Panc1 (cell line): ENCODE results near the gene MRPL22. TPM values are rescaled to one million over a fixed set of nuclear protein-coding genes. Genes with fewer than 3 reads are reported as not detected.

Experiments
- ATAC-seq: fragments of 200-7000 bp; cut with Tn5 transposase; 2 replicates; pipeline ENCODE4 v1.9.1; 2020; ENCODE audit warnings: mild to moderate bottlenecking, moderate library complexity
- BruUV-seq: library from RNA; stranded (reverse); fragments of 400-500 nt; replicated peaks from 2 replicates; lab custom pipeline; 2021; lab: Mats Ljungman, UMichigan
- CTCF ChIA-PET: fragments of 300-600 bp; sonication (Branson Sonifier 250); formaldehyde crosslinking; loops from one replicate; lab custom pipeline; 2022; ENCODE audit warnings: antibody characterized with exemption; lab: Charles Lee
- POLR2A ChIA-PET: fragments of 300-600 bp; sonication (Branson Sonifier 250); formaldehyde crosslinking; loops from one replicate; lab custom pipeline; 2022; ENCODE audit warnings: antibody characterized with exemption; lab: Charles Lee
- DNase-seq: peaks from one replicate; pipeline ENCODE4 v3.0.0-alpha.2; 2010; ENCODE audit warnings: low read depth, low spot score
- H3K27ac ChIP-seq: 2 replicates; pipeline ENCODE4 v1.5.1; 2011; ENCODE audit warnings: mild to moderate bottlenecking, low read length, inconsistent platforms
- H3K27me3 ChIP-seq: fragments of 200-500 bp; sonication (Bioruptor generic); 2 replicates; pipeline ENCODE4 v1.6.0; 2014; ENCODE audit warnings: low read length, inconsistent platforms; ENCODE audit not compliant: control insufficient read depth, insufficient read depth
- H3K36me3 ChIP-seq: fragments of 200-500 bp; sonication (Bioruptor generic); 2 replicates; pipeline ENCODE4 v1.5.1; 2014; ENCODE audit warnings: inconsistent platforms, mild to moderate bottlenecking, low read length, moderate library complexity; ENCODE audit not compliant: control insufficient read depth, insufficient read depth
- H3K4me1 ChIP-seq: 2 replicates; pipeline ENCODE4 v1.5.1; 2011; ENCODE audit warnings: inconsistent platforms, mild to moderate bottlenecking, low read length, moderate library complexity; ENCODE audit not compliant: control insufficient read depth, insufficient read depth
- H3K4me3 ChIP-seq, 2 experiments: 2 replicates each; pipeline ENCODE4 v1.5.1; 2011 to 2012; ENCODE audit warnings: low read depth in 2 of 2, low read length in 2 of 2, mild to moderate bottlenecking in 2 of 2, inconsistent platforms in 1 of 2, moderate library complexity in 1 of 2
- H3K9me3 ChIP-seq: fragments of 200-500 bp; sonication (Bioruptor generic); 2 replicates; pipeline ENCODE4 v1.5.1; 2014; ENCODE audit warnings: low read depth, mild to moderate bottlenecking, inconsistent platforms, low read length, moderate library complexity; ENCODE audit not compliant: control insufficient read depth, insufficient read depth
- CTCF ChIP-seq: fragments of 450-650 bp; IDR thresholded peaks from 2 replicates; pipeline ENCODE4 v1.5.1; 2017; ENCODE audit warnings: mild to moderate bottlenecking
- POLR2AphosphoS5 ChIP-seq: IDR thresholded peaks from 2 replicates; pipeline ENCODE4 v1.6.1; 2012; ENCODE audit warnings: mild to moderate bottlenecking, low read depth, low read length, moderate library complexity
- REST ChIP-seq, 2 experiments: IDR thresholded peaks; 2 replicates each; pipeline ENCODE4 v1.6.1; 2011 to 2012; ENCODE audit warnings: low read depth in 2 of 2, control low read depth in 1 of 2, low read length in 1 of 2, mild to moderate bottlenecking in 1 of 2, moderate library complexity in 1 of 2; ENCODE audit not compliant: insufficient read depth in 1 of 2
- SIN3A ChIP-seq: IDR thresholded peaks from 2 replicates; pipeline ENCODE4 v1.6.1; 2012; ENCODE audit warnings: low read depth, mild to moderate bottlenecking, low read length, moderate library complexity, borderline replicate concordance; ENCODE audit not compliant: insufficient read depth
- TCF7L2 ChIP-seq: IDR thresholded peaks from 2 replicates; pipeline ENCODE4 v1.6.1; 2011; ENCODE audit warnings: mild to moderate bottlenecking, low read depth, low read length, inconsistent platforms
- in situ Hi-C: cut with HindIII; loops from 2 replicates; pipeline ENCODE4 v1.10.0; 2016; ENCODE audit warnings: low sequenced_read_pairs, low pct_unique_long_range_greater_than_20kb
- intact Hi-C: fragments of 100-400 bp; cut with micrococcal nuclease; formaldehyde crosslinking; loops from one replicate; pipeline ENCODE4 v1.10.0; 2022; ENCODE audit not compliant: unreplicated experiment
- total RNA-seq: library from RNA; stranded (reverse); gene quantifications from one replicate; pipeline ENCODE4 v1.2.1, GENCODE V29; 2021; ENCODE audit not compliant: unreplicated experiment

MRPL22 gene
- total RNA-seq, 1 experiment from 2014 or later: 61.5 TPM

DNA sequence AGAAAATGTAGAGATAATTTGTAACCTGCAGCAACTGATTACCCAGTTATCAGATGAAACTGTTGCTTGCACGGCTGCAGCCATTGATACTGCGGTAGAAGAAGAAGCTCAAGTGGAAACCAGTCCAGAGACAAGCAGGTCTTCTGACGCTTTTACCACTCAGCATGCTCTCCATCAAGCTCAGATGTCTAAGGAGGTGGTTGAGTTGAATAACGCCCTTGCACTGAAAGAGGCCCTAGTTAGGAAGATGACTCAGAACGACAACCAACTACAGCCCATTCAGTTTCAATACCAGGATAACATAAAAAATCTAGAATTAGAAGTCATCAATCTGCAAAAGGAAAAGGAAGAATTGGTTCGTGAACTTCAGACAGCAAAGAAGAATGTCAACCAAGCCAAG is 74.4 kb downstream of the MRPL22 start:
- ChIA-PET POLR2A (no interaction called here), CTCF (no interaction called here)
- TF ChIP-seq SIN3A (no peak), POLR2AphosphoS5 (no peak), CTCF (no peak), TCF7L2 (no peak)
- Histone ChIP-seq H3K4me3 (no peak overlapping the region), H3K27me3 (peaks cover 4% of the 10 kb centered on the region; the same call in 1 of the 2 replicates), H3K4me1 (no peaks in the 10 kb centered on the region), H3K27ac (no peak overlapping the region), H3K36me3 (no peaks in the 10 kb centered on the region), H3K9me3 (no peaks in the 10 kb centered on the region)
- intact Hi-C loops (no loop called here), in situ Hi-C loops (no loop called here)
- ATAC-seq (no peak), DNase-seq (no peak)
- no TSS peak for BruUV-seq

- no peaks in the 10 kb centered on the region for H3K9me3 ChIP-seq
- no TSS peak for BruUV-seq
- peaks cover 2% of the 10 kb centered on the region; the same call in 1 of the 2 replicates for H3K27me3 ChIP-seq
- H3K4me1 ChIP-seq: no peaks in the 10 kb centered on the region
- no peaks in the 10 kb centered on the region for H3K36me3 ChIP-seq
- ChIA-PET CTCF (no interaction called here), POLR2A (no interaction called here)
- intact Hi-C loops (no loop called here), in situ Hi-C loops (no loop called here)
- ATAC-seq (no peak), DNase-seq (no peak)
- no peak overlapping the region for H3K4me3 ChIP-seq
- no peak overlapping the region for H3K27ac ChIP-seq
- TF ChIP-seq CTCF: no peak
- no peak for TF ChIP-seq SIN3A
- TF ChIP-seq POLR2AphosphoS5: no peak
- no peak for TF ChIP-seq REST (IDR thresholded peaks at IDR 0.05; ENCODE audit: insufficient read depth in 1 of 2, low read depth in 2 of 2, low read length in 1 of 2)
- no peak for TF ChIP-seq TCF7L2
Observed at GRCh38 chr5:155017610-155018009, 76.7 kb downstream of the MRPL22 start.

Other genes with a start within 250 kb of the MRPL22 start
- gene LARP1, start 185.7 kb upstream of the MRPL22 start, total RNA-seq: 325 TPM
- gene FAXDC2, start 90.5 kb upstream of the MRPL22 start, total RNA-seq: 0.39 TPM
- gene CNOT8, start 82.4 kb upstream of the MRPL22 start, total RNA-seq: 45.9 TPM
- gene GEMIN5, start 2.9 kb upstream of the MRPL22 start, total RNA-seq: 29.5 TPM
- 0.10 TPM for gene KIF4B, start 72.7 kb downstream of the MRPL22 start, total RNA-seq